ENCODE measurements around the gene RTP2. TPM values are rescaled to one million over a fixed set of nuclear protein-coding genes. Genes with fewer than 3 reads are reported as not detected.
"Not testable (repeated sequence)": the region's sequence is repeated elsewhere in the genome, so short reads cannot be mapped to it uniquely, and the experiment has no call there.

Gene RTP2
- total RNA-seq, 1 donor from 2014 or later = not detected

DNA sequence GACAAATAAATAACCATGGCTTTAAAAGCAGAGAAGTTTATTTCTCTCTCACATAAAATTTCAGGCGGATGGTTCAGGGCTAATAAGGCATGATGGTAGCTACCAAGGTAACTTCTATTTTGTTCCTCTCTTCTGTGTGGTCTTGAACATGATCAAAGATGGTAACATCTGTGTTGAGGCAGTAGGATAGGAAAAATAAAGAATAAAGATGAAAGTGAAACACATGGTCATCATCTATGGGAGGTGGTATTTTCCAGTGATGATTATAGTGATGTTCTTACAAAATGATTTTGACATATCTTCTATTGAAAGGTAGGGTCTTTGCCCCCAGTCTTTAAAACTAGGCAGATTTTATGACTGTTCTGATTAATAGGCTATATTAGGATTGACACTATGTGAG is 17.9 kb downstream of the RTP2 start:
- Mint-ChIP-seq H3K9me3 (ENCODE audit: low read depth) (peaks cover 17% of the 10 kb centered on the region), H3K27ac (ENCODE audit: unreplicated experiment) (no peak overlapping the region), H3K27me3 (ENCODE audit: low read depth) (peaks cover 29% of the 10 kb centered on the region), H3K36me3 (ENCODE audit: low read depth) (peaks cover 2% of the 10 kb centered on the region), H3K4me3 (ENCODE audit: unreplicated experiment) (no peak overlapping the region), H3K4me1 (ENCODE audit: low read depth) (peaks cover 2% of the 10 kb centered on the region)
- TF ChIP-seq CTCF (IDR thresholded peaks at IDR 0.05) = no peak
- DNase-seq (ENCODE audit: low spot score) = no peak

DNA sequence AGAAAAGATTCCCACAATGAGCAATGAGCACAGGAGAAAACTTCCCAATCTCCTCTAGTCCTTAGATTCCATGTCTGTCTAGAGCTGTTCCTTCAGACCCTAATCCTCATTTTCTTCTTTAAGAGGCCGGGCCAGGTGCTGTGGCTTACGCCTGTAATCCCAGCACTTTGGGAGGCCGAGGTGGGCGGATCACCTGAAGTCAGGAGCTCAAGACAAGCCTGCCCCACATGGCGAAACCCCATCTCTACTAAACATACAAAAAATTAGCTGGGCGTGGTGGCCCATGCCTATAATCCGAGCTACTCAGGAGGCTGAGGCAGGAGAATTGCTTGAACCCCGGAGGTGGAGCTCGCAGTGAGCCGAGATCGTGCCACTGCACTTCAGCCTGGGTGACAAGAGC is 20.6 kb downstream of the RTP2 start:
- not testable (repeated sequence) for H3K4me3 Mint-ChIP-seq (ENCODE audit: unreplicated experiment); H3K27ac Mint-ChIP-seq (ENCODE audit: unreplicated experiment); H3K4me1 Mint-ChIP-seq (ENCODE audit: low read depth); DNase-seq (ENCODE audit: low spot score); H3K36me3 Mint-ChIP-seq (ENCODE audit: low read depth)
- Mint-ChIP-seq H3K9me3 (ENCODE audit: low read depth) (peaks cover 16% of the 10 kb centered on the region), H3K27me3 (ENCODE audit: low read depth) (peaks cover 21% of the 10 kb centered on the region)

GRCh38 chr3:187679638-187680396 is 22.5 kb downstream of the RTP2 start:
- no peak for DNase-seq (ENCODE audit: low spot score)
- peak; percentile 81 for TF ChIP-seq CTCF (IDR thresholded peaks at IDR 0.05)
- H3K4me1 Mint-ChIP-seq (ENCODE audit: low read depth) = peaks cover 8% of the 10 kb centered on the region
- H3K4me3 Mint-ChIP-seq (ENCODE audit: unreplicated experiment) = no peak overlapping the region
- no peaks in the 10 kb centered on the region for H3K36me3 Mint-ChIP-seq (ENCODE audit: low read depth)
- peaks cover 3% of the 10 kb centered on the region for H3K9me3 Mint-ChIP-seq (ENCODE audit: low read depth)
- no peak overlapping the region for H3K27ac Mint-ChIP-seq (ENCODE audit: unreplicated experiment)
- H3K27me3 Mint-ChIP-seq (ENCODE audit: low read depth) = peaks cover 33% of the 10 kb centered on the region

DNA sequence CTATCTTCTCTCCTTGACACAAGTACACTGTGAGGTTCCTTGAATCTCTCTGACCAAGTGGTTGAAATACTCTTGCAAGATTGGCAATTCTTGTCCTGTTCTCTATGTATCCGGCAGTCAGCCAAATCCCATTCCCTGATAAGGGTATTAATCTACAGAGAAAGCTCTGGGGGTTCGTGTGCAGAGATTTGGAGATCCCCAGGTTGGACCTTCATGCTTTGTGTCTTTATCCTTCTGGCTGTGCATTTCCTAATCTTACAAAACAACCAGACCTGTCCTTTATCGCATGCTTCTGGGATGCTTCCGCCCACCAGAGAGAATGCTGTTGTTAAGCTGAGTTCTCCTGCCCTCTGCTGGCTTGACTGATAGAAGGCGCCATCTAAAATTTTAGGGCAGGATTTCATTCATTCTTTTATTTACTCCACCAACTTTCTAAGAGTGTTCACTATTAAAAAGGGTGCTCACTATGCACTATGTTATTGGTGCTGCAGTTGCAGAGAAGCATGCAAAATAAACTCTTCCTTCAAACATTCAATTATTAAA is 23.6 kb downstream of the RTP2 start:
- Mint-ChIP-seq H3K9me3 (ENCODE audit: low read depth) (no peaks in the 10 kb centered on the region), H3K4me1 (ENCODE audit: low read depth) (peaks cover 8% of the 10 kb centered on the region), H3K4me3 (ENCODE audit: unreplicated experiment) (no peak overlapping the region), H3K27ac (ENCODE audit: unreplicated experiment) (no peak overlapping the region), H3K36me3 (ENCODE audit: low read depth) (no peaks in the 10 kb centered on the region), H3K27me3 (ENCODE audit: low read depth) (peaks cover 40% of the 10 kb centered on the region)
- peak; percentile 81 for TF ChIP-seq CTCF (IDR thresholded peaks at IDR 0.05)
- no peak for DNase-seq (ENCODE audit: low spot score)

GRCh38 chr3:187677604-187678003 is 24.8 kb downstream of the RTP2 start:
- Mint-ChIP-seq H3K36me3 (ENCODE audit: low read depth) (no peaks in the 10 kb centered on the region), H3K4me1 (ENCODE audit: low read depth) (peaks cover 8% of the 10 kb centered on the region), H3K4me3 (ENCODE audit: unreplicated experiment) (no peak overlapping the region), H3K27me3 (ENCODE audit: low read depth) (peaks cover 43% of the 10 kb centered on the region), H3K9me3 (ENCODE audit: low read depth) (no peaks in the 10 kb centered on the region), H3K27ac (ENCODE audit: unreplicated experiment) (no peak overlapping the region)
- TF ChIP-seq CTCF (IDR thresholded peaks at IDR 0.05) = no peak
- DNase-seq (ENCODE audit: low spot score) = no peak

DNA sequence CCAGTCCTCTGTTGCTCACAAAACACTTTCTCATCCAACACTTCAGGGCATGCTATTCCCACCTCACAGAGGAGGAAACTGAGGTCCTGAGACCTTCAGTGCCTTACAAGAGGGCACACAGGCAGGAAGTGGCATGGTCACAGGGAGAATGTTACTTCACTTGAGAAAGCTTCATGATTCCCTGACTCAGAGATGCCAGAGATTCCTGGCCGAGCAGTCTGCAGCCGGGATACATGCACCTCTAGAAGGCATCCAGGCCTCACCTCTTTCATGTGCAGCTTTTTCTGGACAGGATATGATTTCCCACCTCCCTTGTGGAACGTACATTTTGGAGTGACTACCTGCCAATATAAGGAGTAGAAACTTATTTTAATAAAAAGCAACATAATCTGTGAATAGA is 29.3 kb downstream of the RTP2 start:
- no peak for TF ChIP-seq CTCF (IDR thresholded peaks at IDR 0.05)
- no peak overlapping the region for H3K27ac Mint-ChIP-seq (ENCODE audit: unreplicated experiment)
- H3K27me3 Mint-ChIP-seq (ENCODE audit: low read depth) = peaks cover 61% of the 10 kb centered on the region
- H3K9me3 Mint-ChIP-seq (ENCODE audit: low read depth) = no peaks in the 10 kb centered on the region
- H3K36me3 Mint-ChIP-seq (ENCODE audit: low read depth) = no peaks in the 10 kb centered on the region
- H3K4me1 Mint-ChIP-seq (ENCODE audit: low read depth) = peaks cover 10% of the 10 kb centered on the region
- no peak overlapping the region for H3K4me3 Mint-ChIP-seq (ENCODE audit: unreplicated experiment)
- DNase-seq (ENCODE audit: low spot score) = no peak
